ENCODE measurements around the gene CD58. TPM values are rescaled to one million over a fixed set of nuclear protein-coding genes. Genes with fewer than 3 reads are reported as not detected.
"Not testable (repeated sequence)": the region's sequence is repeated elsewhere in the genome, so short reads cannot be mapped to it uniquely, and the experiment has no call there.

CD58 gene
- total RNA-seq, 1 experiment from 2014 or later, result 23.6 TPM

DNA sequence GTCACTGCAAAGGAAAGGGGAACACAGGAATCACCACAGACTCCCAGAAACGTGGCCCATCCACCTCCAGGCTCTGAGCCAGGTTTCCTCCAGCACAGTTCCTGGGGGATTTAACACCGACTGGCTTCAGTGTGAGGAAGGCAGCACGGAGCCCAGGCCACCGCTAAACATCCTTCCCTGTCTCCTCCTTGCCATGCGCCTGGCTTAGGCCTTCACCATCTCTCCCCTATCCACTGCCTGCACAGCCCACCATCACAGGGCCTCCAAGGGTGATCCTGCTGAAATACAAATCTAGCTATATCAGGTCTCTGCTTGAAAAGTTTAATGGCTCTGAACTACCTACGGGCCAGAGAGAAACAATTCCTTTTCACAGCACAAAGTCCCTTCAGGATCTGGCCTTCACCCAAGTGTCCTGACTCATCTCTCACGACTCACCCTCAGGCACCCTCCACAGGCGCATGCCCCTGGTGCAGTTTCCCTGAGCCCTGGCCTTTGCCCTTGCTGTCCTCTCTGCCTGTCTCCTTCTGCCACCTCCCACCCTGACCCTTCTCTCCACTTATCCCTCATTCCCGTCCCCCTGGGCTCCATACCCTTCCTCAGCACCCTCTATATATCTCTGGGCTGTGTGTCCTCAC lies 18.4 kb upstream of the CD58 start:
- H3K27me3 ChIP-seq (ENCODE audit: insufficient read depth, low read depth); H3K4me3 ChIP-seq; H3K9me2 ChIP-seq (ENCODE audit: insufficient read depth); H3K79me2 ChIP-seq (ENCODE audit: low read depth); intact Hi-C loops (cut with micrococcal nuclease; ENCODE audit: unreplicated experiment); H2AFZ ChIP-seq; POLR2A ChIA-PET (ENCODE audit: unreplicated experiment); BruUV-seq (replicated peaks); H4K20me1 ChIP-seq (ENCODE audit: insufficient read depth); H3K9me3 ChIP-seq (ENCODE audit: insufficient read depth, low read depth); CTCF ChIA-PET: not testable (repeated sequence)
- peaks cover 41% of the 10 kb centered on the region for H3K4me1 ChIP-seq (replicated peaks; ENCODE audit: insufficient read depth)
- peak overlapping the region; percentile 55 for H3K4me2 ChIP-seq
- peak overlapping the region; percentile 52 for H3K27ac ChIP-seq
- H3K36me3 ChIP-seq (ENCODE audit: low read depth), result peaks cover 14% of the 10 kb centered on the region; the same call in 1 of the 2 replicates
- peaks cover 18% of the 10 kb centered on the region for H3F3A ChIP-seq (ENCODE audit: insufficient read depth, low read depth)
- peak; percentile 75 to 76 for DNase-seq

DNA sequence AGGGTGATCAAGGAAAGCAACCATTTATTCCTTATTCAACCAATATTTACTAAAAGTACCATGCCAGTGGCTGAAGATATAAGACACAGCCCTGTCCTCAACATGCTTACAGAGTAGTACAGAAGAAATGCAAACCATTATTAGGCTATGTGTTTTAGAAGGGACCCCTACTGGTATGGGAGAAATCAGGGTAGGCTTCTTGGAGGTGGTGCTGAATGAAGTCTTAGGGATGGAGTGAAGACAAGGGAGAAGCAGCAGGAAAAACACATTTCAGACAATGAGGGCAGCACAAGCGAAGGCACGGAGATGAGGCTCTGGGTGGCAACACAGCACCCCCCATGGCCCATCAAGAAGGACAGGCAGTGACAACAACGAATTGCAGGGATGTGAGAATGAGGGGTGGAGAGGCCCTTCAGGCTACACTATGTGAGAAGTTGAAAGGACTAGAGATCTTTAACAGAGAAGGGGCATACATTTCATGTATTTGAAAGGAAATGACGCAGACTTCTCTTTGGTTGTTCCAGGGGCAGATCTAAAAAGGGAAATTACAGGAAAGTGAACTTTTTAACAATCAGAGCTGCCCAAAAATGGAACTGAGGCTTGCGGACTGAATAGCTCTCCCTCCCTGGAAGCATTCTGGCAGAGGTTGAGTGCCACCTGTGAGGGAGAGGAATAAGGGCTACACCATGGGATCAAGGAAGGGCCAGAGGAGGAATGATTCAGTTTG lies 16.8 kb upstream of the CD58 start:
- peaks cover 17% of the 10 kb centered on the region; the same call in 1 of the 2 replicates for H3K36me3 ChIP-seq (ENCODE audit: low read depth)
- intact Hi-C loops (cut with micrococcal nuclease; ENCODE audit: unreplicated experiment), result no loop called here
- no peak overlapping the region for H3K4me2 ChIP-seq

DNA sequence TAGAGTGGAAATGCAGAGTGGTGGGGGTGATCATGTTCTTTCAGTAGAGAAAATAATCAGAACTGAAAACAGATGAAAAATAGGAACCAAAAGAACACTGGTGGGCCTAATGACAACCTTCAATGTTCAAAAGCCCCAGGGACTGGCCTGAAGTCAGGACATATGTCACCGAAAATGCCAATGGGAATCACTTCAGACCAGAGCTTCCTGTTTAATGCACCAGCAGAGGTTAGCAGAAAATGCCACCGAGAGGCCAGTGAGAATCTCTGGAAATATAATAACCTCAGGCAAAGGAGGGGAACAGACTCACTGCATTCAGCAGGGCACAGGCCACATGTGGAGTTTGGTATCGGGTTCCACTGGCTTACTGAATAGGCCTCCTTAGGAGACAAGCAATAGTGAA lies 15.9 kb upstream of the CD58 start:
- intact Hi-C loops (cut with micrococcal nuclease; ENCODE audit: unreplicated experiment), result no loop called here
- POLR2A ChIA-PET (ENCODE audit: unreplicated experiment), result interaction anchor here (0.5 kb wide), 1 partner anchor 207 kb away, joined by 16 read pairs; no protein-coding TSS in a partner anchor

More for the DNA sequence above, 16.8 kb upstream of the CD58 start:
- Histone ChIP-seq H2AFZ (no peak overlapping the region), H3K27me3 (ENCODE audit: insufficient read depth, low read depth) (no peaks in the 10 kb centered on the region), H3F3A (ENCODE audit: insufficient read depth, low read depth) (peaks cover 18% of the 10 kb centered on the region), H3K9me2 (ENCODE audit: insufficient read depth) (no peaks in the 10 kb centered on the region), H3K4me3 (no peak overlapping the region), H3K27ac (no peak overlapping the region; the same call in 1 of the 2 replicates), H3K4me1 (replicated peaks; ENCODE audit: insufficient read depth) (peaks cover 41% of the 10 kb centered on the region), H3K9me3 (ENCODE audit: insufficient read depth, low read depth) (no peaks in the 10 kb centered on the region), H3K79me2 (ENCODE audit: low read depth) (no peaks in the 10 kb centered on the region), H4K20me1 (ENCODE audit: insufficient read depth) (no peaks in the 10 kb centered on the region)
- POLR2A ChIA-PET (ENCODE audit: unreplicated experiment), result no interaction called here
- BruUV-seq (replicated peaks), result no TSS peak
- CTCF ChIA-PET, result no interaction called here
- TF ChIP-seq, protein P1, sequence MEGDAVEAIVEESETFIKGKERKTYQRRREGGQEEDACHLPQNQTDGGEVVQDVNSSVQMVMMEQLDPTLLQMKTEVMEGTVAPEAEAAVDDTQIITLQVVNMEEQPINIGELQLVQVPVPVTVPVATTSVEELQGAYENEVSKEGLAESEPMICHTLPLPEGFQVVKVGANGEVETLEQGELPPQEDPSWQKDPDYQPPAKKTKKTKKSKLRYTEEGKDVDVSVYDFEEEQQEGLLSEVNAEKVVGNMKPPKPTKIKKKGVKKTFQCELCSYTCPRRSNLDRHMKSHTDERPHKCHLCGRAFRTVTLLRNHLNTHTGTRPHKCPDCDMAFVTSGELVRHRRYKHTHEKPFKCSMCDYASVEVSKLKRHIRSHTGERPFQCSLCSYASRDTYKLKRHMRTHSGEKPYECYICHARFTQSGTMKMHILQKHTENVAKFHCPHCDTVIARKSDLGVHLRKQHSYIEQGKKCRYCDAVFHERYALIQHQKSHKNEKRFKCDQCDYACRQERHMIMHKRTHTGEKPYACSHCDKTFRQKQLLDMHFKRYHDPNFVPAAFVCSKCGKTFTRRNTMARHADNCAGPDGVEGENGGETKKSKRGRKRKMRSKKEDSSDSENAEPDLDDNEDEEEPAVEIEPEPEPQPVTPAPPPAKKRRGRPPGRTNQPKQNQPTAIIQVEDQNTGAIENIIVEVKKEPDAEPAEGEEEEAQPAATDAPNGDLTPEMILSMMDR (conservative IDR thresholded peaks at IDR 0.05), result no peak
- no peak for TF ChIP-seq EZH2 (IDR thresholded peaks at IDR 0.05; ENCODE audit: low read depth)
- no peak for DNase-seq

More for the DNA sequence above, 15.9 kb upstream of the CD58 start:
- Histone ChIP-seq H3K9me2 (ENCODE audit: insufficient read depth) (no peaks in the 10 kb centered on the region), H3K9me3 (ENCODE audit: insufficient read depth, low read depth) (no peaks in the 10 kb centered on the region), H3K4me1 (replicated peaks; ENCODE audit: insufficient read depth) (peaks cover 41% of the 10 kb centered on the region), H4K20me1 (ENCODE audit: insufficient read depth) (no peaks in the 10 kb centered on the region), H3K27me3 (ENCODE audit: insufficient read depth, low read depth) (no peaks in the 10 kb centered on the region), H3K4me2 (peak overlapping the region; percentile 30), H2AFZ (no peak overlapping the region), H3K79me2 (ENCODE audit: low read depth) (no peaks in the 10 kb centered on the region), H3K4me3 (no peak overlapping the region), H3F3A (ENCODE audit: insufficient read depth, low read depth) (peaks cover 18% of the 10 kb centered on the region), H3K27ac (peak overlapping the region; percentile 54), H3K36me3 (ENCODE audit: low read depth) (peaks cover 17% of the 10 kb centered on the region; the same call in 1 of the 2 replicates)
- CTCF ChIA-PET, result interaction anchor here (0.7 kb wide), 1 partner anchor 135 kb away, joined by 4 read pairs; no protein-coding TSS in a partner anchor
- DNase-seq, result peak; percentile 15 to 80
- no TSS peak for BruUV-seq (replicated peaks)
- TF ChIP-seq, protein P1 (conservative IDR thresholded peaks at IDR 0.05), result no peak
- no peak for TF ChIP-seq EZH2 (IDR thresholded peaks at IDR 0.05; ENCODE audit: low read depth)
